Measurements from ENCODE around the gene PLA2G4D.

Gene PLA2G4D

GRCh38 chr15:42080186-42080918 is 14.0 kb downstream of the PLA2G4D start:
- Histone ChIP-seq H3K27ac (ENCODE audit: low read depth, low read length) (no peak overlapping the region), H3K27me3 (ENCODE audit: control insufficient read depth in 1 of 2, insufficient read depth in 2 of 2, low read length in 2 of 2) (peaks cover 0 to 17% of the 10 kb centered on the region in 2 donors), H3K9me3 (ENCODE audit: low read length) (no peaks in the 10 kb centered on the region), H3K4me1 (ENCODE audit: insufficient read depth, low read length) (no peaks in the 10 kb centered on the region), H3K4me3 (ENCODE audit: low read depth in 1 of 2, low read length in 2 of 2) (no peak overlapping the region), H3K9ac (ENCODE audit: low read length) (no peak overlapping the region), H3K36me3 (ENCODE audit: insufficient read depth, low read length) (no peaks in the 10 kb centered on the region)

GRCh38 chr15:42079401-42079908 is 14.9 kb downstream of the PLA2G4D start:
- Histone ChIP-seq H3K4me1 (ENCODE audit: insufficient read depth, low read length) (no peaks in the 10 kb centered on the region), H3K9ac (ENCODE audit: low read length) (no peak overlapping the region), H3K4me3 (ENCODE audit: low read depth in 1 of 2, low read length in 2 of 2) (no peak overlapping the region), H3K27me3 (ENCODE audit: control insufficient read depth in 1 of 2, insufficient read depth in 2 of 2, low read length in 2 of 2) (peaks cover 0 to 10% of the 10 kb centered on the region in 2 donors), H3K27ac (ENCODE audit: low read depth, low read length) (no peak overlapping the region), H3K36me3 (ENCODE audit: insufficient read depth, low read length) (no peaks in the 10 kb centered on the region), H3K9me3 (ENCODE audit: low read length) (no peaks in the 10 kb centered on the region)

GRCh38 chr15:42078903-42079302 is 15.5 kb downstream of the PLA2G4D start:
- H3K9ac ChIP-seq (ENCODE audit: low read length), result no peak overlapping the region
- H3K4me3 ChIP-seq (ENCODE audit: low read depth in 1 of 2, low read length in 2 of 2), result no peak overlapping the region
- no peaks in the 10 kb centered on the region for H3K36me3 ChIP-seq (ENCODE audit: insufficient read depth, low read length)
- no peak overlapping the region for H3K27ac ChIP-seq (ENCODE audit: low read depth, low read length)
- peaks cover 0 to 10% of the 10 kb centered on the region in 2 donors for H3K27me3 ChIP-seq (ENCODE audit: control insufficient read depth in 1 of 2, insufficient read depth in 2 of 2, low read length in 2 of 2)
- H3K9me3 ChIP-seq (ENCODE audit: low read length), result no peaks in the 10 kb centered on the region
- H3K4me1 ChIP-seq (ENCODE audit: insufficient read depth, low read length), result no peaks in the 10 kb centered on the region

GRCh38 chr15:42077689-42078088 is 16.7 kb downstream of the PLA2G4D start:
- Histone ChIP-seq H3K27ac (ENCODE audit: low read depth, low read length) (no peak overlapping the region), H3K9ac (ENCODE audit: low read length) (no peak overlapping the region), H3K27me3 (ENCODE audit: control insufficient read depth in 1 of 2, insufficient read depth in 2 of 2, low read length in 2 of 2) (peaks cover 0 to under 1% of the 10 kb centered on the region in 2 donors), H3K36me3 (ENCODE audit: insufficient read depth, low read length) (no peaks in the 10 kb centered on the region), H3K9me3 (ENCODE audit: low read length) (no peaks in the 10 kb centered on the region), H3K4me3 (ENCODE audit: low read depth in 1 of 2, low read length in 2 of 2) (no peak overlapping the region), H3K4me1 (ENCODE audit: insufficient read depth, low read length) (no peaks in the 10 kb centered on the region)

GRCh38 chr15:42073418-42073817 is 20.9 kb downstream of the PLA2G4D start:
- no peak overlapping the region for H3K9ac ChIP-seq (ENCODE audit: low read length)
- H3K27me3 ChIP-seq (ENCODE audit: control insufficient read depth in 1 of 2, insufficient read depth in 2 of 2, low read length in 2 of 2), result peaks cover 0 to 5% of the 10 kb centered on the region in 2 donors
- H3K4me1 ChIP-seq (ENCODE audit: insufficient read depth, low read length), result no peaks in the 10 kb centered on the region
- no peak overlapping the region for H3K27ac ChIP-seq (ENCODE audit: low read depth, low read length)
- H3K36me3 ChIP-seq (ENCODE audit: insufficient read depth, low read length), result no peaks in the 10 kb centered on the region
- H3K4me3 ChIP-seq (ENCODE audit: low read depth in 1 of 2, low read length in 2 of 2), result no peak overlapping the region
- H3K9me3 ChIP-seq (ENCODE audit: low read length), result no peaks in the 10 kb centered on the region

- Histone ChIP-seq H3K27ac (ENCODE audit: low read depth, low read length) (no peak overlapping the region), H3K36me3 (ENCODE audit: insufficient read depth, low read length) (no peaks in the 10 kb centered on the region), H3K9ac (ENCODE audit: low read length) (no peak overlapping the region), H3K9me3 (ENCODE audit: low read length) (no peaks in the 10 kb centered on the region), H3K4me3 (ENCODE audit: low read depth in 1 of 2, low read length in 2 of 2) (no peak overlapping the region), H3K27me3 (ENCODE audit: control insufficient read depth in 1 of 2, insufficient read depth in 2 of 2, low read length in 2 of 2) (peaks cover 0 to 5% of the 10 kb centered on the region in 2 donors), H3K4me1 (ENCODE audit: insufficient read depth, low read length) (no peaks in the 10 kb centered on the region)
Observed at GRCh38 chr15:42072141-42072685, 22.1 kb downstream of the PLA2G4D start.

- Histone ChIP-seq H3K27ac (ENCODE audit: low read depth, low read length) (no peak overlapping the region), H3K27me3 (ENCODE audit: control insufficient read depth in 1 of 2, insufficient read depth in 2 of 2, low read length in 2 of 2) (peaks cover 0 to 5% of the 10 kb centered on the region in 2 donors), H3K9ac (ENCODE audit: low read length) (no peak overlapping the region), H3K36me3 (ENCODE audit: insufficient read depth, low read length) (no peaks in the 10 kb centered on the region), H3K9me3 (ENCODE audit: low read length) (no peaks in the 10 kb centered on the region), H3K4me1 (ENCODE audit: insufficient read depth, low read length) (no peaks in the 10 kb centered on the region), H3K4me3 (ENCODE audit: low read depth in 1 of 2, low read length in 2 of 2) (no peak overlapping the region)
Observed at GRCh38 chr15:42071717-42072116, 22.6 kb downstream of the PLA2G4D start.

GRCh38 chr15:42070976-42071350 is 23.4 kb downstream of the PLA2G4D start:
- peaks cover 0 to 5% of the 10 kb centered on the region in 2 donors for H3K27me3 ChIP-seq (ENCODE audit: control insufficient read depth in 1 of 2, insufficient read depth in 2 of 2, low read length in 2 of 2)
- H3K4me1 ChIP-seq (ENCODE audit: insufficient read depth, low read length), result no peaks in the 10 kb centered on the region
- no peak overlapping the region for H3K9ac ChIP-seq (ENCODE audit: low read length)
- no peaks in the 10 kb centered on the region for H3K9me3 ChIP-seq (ENCODE audit: low read length)
- no peak overlapping the region for H3K27ac ChIP-seq (ENCODE audit: low read depth, low read length)
- no peak overlapping the region for H3K4me3 ChIP-seq (ENCODE audit: low read depth in 1 of 2, low read length in 2 of 2)
- H3K36me3 ChIP-seq (ENCODE audit: insufficient read depth, low read length), result no peaks in the 10 kb centered on the region

GRCh38 chr15:42070279-42070975 is 23.9 kb downstream of the PLA2G4D start:
- H3K4me3 ChIP-seq (ENCODE audit: low read depth in 1 of 2, low read length in 2 of 2), result no peak overlapping the region
- no peaks in the 10 kb centered on the region for H3K4me1 ChIP-seq (ENCODE audit: insufficient read depth, low read length)
- peaks cover 0 to 5% of the 10 kb centered on the region in 2 donors for H3K27me3 ChIP-seq (ENCODE audit: control insufficient read depth in 1 of 2, insufficient read depth in 2 of 2, low read length in 2 of 2)
- no peaks in the 10 kb centered on the region for H3K9me3 ChIP-seq (ENCODE audit: low read length)
- H3K27ac ChIP-seq (ENCODE audit: low read depth, low read length), result no peak overlapping the region
- no peak overlapping the region for H3K9ac ChIP-seq (ENCODE audit: low read length)
- H3K36me3 ChIP-seq (ENCODE audit: insufficient read depth, low read length), result no peaks in the 10 kb centered on the region

- H3K4me1 ChIP-seq (ENCODE audit: insufficient read depth, low read length), result no peaks in the 10 kb centered on the region
- no peaks in the 10 kb centered on the region for H3K36me3 ChIP-seq (ENCODE audit: insufficient read depth, low read length)
- H3K9me3 ChIP-seq (ENCODE audit: low read length), result no peaks in the 10 kb centered on the region
- no peak overlapping the region for H3K27ac ChIP-seq (ENCODE audit: low read depth, low read length)
- H3K4me3 ChIP-seq (ENCODE audit: low read depth in 1 of 2, low read length in 2 of 2), result no peak overlapping the region
- no peak overlapping the region for H3K9ac ChIP-seq (ENCODE audit: low read length)
- peaks cover 0 to 5% of the 10 kb centered on the region in 2 donors for H3K27me3 ChIP-seq (ENCODE audit: control insufficient read depth in 1 of 2, insufficient read depth in 2 of 2, low read length in 2 of 2)
Observed at GRCh38 chr15:42069496-42070278, 24.7 kb downstream of the PLA2G4D start.

- Histone ChIP-seq H3K27ac (ENCODE audit: low read depth, low read length) (no peak overlapping the region), H3K9ac (ENCODE audit: low read length) (no peak overlapping the region), H3K9me3 (ENCODE audit: low read length) (no peaks in the 10 kb centered on the region), H3K27me3 (ENCODE audit: control insufficient read depth in 1 of 2, insufficient read depth in 2 of 2, low read length in 2 of 2) (peaks cover 0 to 5% of the 10 kb centered on the region in 2 donors), H3K36me3 (ENCODE audit: insufficient read depth, low read length) (no peaks in the 10 kb centered on the region), H3K4me3 (ENCODE audit: low read depth in 1 of 2, low read length in 2 of 2) (no peak overlapping the region), H3K4me1 (ENCODE audit: insufficient read depth, low read length) (no peaks in the 10 kb centered on the region)
Observed at GRCh38 chr15:42069025-42069424, 25.3 kb downstream of the PLA2G4D start.

Data from muscle layer of colon (tissue), 2 donors.